ENCODE measurements around the gene REEP2. TPM values are rescaled to one million over a fixed set of nuclear protein-coding genes. Genes with fewer than 3 reads are reported as not detected.
A peak's percentile ranks its signal among the peaks of the same experiment; 100 is the strongest.

The REEP2 gene
- total RNA-seq, 2 experiments from 2014 or later = 3.9 to 5.1 TPM

DNA sequence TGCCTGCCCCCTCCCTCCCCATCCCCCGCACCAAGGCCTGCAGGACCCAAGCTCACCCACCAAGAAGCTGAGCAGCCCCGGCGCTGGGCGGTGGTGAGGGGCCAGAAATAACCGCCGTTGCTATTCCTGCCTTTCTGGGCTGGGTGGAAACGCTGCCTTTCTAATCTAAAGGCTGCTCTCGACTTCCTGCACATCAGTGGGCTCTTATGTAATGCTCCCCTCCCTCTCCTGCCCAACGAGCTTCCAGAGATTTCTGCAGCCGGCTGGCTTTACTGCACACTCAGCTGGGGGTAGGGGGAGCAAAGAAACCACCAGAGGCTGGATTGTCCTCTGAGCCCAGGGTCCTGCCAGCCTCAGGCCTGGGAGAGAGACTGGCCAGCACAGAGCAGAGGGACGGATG, 19.5 kb downstream of the REEP2 start:
- BruUV-seq (replicated peaks) = no TSS peak
- ChIA-PET POLR2A (no interaction called here), CTCF (ENCODE audit: unreplicated experiment) (no interaction called here)
- TF ChIP-seq, protein P1, sequence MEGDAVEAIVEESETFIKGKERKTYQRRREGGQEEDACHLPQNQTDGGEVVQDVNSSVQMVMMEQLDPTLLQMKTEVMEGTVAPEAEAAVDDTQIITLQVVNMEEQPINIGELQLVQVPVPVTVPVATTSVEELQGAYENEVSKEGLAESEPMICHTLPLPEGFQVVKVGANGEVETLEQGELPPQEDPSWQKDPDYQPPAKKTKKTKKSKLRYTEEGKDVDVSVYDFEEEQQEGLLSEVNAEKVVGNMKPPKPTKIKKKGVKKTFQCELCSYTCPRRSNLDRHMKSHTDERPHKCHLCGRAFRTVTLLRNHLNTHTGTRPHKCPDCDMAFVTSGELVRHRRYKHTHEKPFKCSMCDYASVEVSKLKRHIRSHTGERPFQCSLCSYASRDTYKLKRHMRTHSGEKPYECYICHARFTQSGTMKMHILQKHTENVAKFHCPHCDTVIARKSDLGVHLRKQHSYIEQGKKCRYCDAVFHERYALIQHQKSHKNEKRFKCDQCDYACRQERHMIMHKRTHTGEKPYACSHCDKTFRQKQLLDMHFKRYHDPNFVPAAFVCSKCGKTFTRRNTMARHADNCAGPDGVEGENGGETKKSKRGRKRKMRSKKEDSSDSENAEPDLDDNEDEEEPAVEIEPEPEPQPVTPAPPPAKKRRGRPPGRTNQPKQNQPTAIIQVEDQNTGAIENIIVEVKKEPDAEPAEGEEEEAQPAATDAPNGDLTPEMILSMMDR (conservative IDR thresholded peaks at IDR 0.05; ENCODE audit: low read length) = no peak
- no peak for TF ChIP-seq EZH2phosphoT487 (IDR thresholded peaks at IDR 0.05; ENCODE audit: borderline replicate concordance, low read depth, low read length)
- no peak overlapping the region for H3K4me3 ChIP-seq (ENCODE audit: low read depth, low read length, poor library complexity, severe bottlenecking)
- no peak for DNase-seq (ENCODE audit: low spot score)
- H3K79me2 ChIP-seq (ENCODE audit: insufficient read depth, low read depth, low read length) = no peaks in the 10 kb centered on the region
- H3K4me1 ChIP-seq (ENCODE audit: insufficient read depth, low read length, poor library complexity, severe bottlenecking) = peaks cover 30% of the 10 kb centered on the region
- no peaks in the 10 kb centered on the region for H4K20me1 ChIP-seq (ENCODE audit: insufficient read depth, low read length)
- H3K4me2 ChIP-seq (ENCODE audit: low read length) = no peak overlapping the region
- H3K9me3 ChIP-seq (ENCODE audit: low read length) = no peaks in the 10 kb centered on the region
- H3K36me3 ChIP-seq (ENCODE audit: insufficient read depth, low read length) = no peaks in the 10 kb centered on the region
- H2AFZ ChIP-seq (ENCODE audit: low read length) = no peak overlapping the region; the same call in 1 of the 2 replicates
- intact Hi-C loops (cut with micrococcal nuclease; ENCODE audit: unreplicated experiment) = no loop called here
- H3K9me2 ChIP-seq (ENCODE audit: insufficient read depth, low read length) = no peaks in the 10 kb centered on the region
- no peak overlapping the region for H3K27ac ChIP-seq (ENCODE audit: low read depth, low read length, poor library complexity, severe bottlenecking)

DNA sequence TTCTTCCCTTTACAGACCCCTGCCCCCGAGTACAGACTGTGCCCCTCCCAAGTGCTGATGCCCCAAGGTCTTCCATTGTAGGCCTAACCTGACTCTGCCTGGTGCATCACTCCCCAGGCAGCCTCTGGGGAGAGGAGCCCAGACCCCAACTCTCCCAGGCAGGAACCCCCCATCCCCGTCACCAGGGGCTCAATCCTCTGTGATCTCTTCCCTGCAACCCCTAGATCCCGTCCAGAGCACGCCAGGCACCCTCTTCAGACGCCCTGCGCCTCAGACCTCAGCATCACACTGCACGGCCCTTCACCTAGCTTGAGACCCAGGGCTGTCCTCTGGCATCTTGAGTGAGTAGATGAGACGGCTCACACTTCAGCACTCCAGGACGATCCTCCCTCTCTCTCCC, 20.0 kb downstream of the REEP2 start:
- peak overlapping the region; percentile 33 for H3K4me2 ChIP-seq (ENCODE audit: low read length)
- intact Hi-C loops (cut with micrococcal nuclease; ENCODE audit: unreplicated experiment) = no loop called here
- TF ChIP-seq, protein P1 (conservative IDR thresholded peaks at IDR 0.05; ENCODE audit: low read length) = no peak
- TF ChIP-seq EZH2phosphoT487 (IDR thresholded peaks at IDR 0.05; ENCODE audit: borderline replicate concordance, low read depth, low read length) = no peak
- no peaks in the 10 kb centered on the region for H3K36me3 ChIP-seq (ENCODE audit: insufficient read depth, low read length)
- BruUV-seq (replicated peaks) = no TSS peak
- H3K9me2 ChIP-seq (ENCODE audit: insufficient read depth, low read length) = no peaks in the 10 kb centered on the region
- H3K79me2 ChIP-seq (ENCODE audit: insufficient read depth, low read depth, low read length) = no peaks in the 10 kb centered on the region
- H4K20me1 ChIP-seq (ENCODE audit: insufficient read depth, low read length) = no peaks in the 10 kb centered on the region
- ChIA-PET POLR2A (no interaction called here), CTCF (ENCODE audit: unreplicated experiment) (interaction anchor here (0.7 kb wide), 1 partner anchor 46 kb away, joined by 3 read pairs; no protein-coding TSS in a partner anchor)
- peaks cover 35% of the 10 kb centered on the region for H3K4me1 ChIP-seq (ENCODE audit: insufficient read depth, low read length, poor library complexity, severe bottlenecking)
- no peak overlapping the region for H3K4me3 ChIP-seq (ENCODE audit: low read depth, low read length, poor library complexity, severe bottlenecking)
- no peak for DNase-seq (ENCODE audit: low spot score)
- H2AFZ ChIP-seq (ENCODE audit: low read length) = peak overlapping the region; percentile 91
- H3K27ac ChIP-seq (ENCODE audit: low read depth, low read length, poor library complexity, severe bottlenecking) = no peak overlapping the region
- H3K9me3 ChIP-seq (ENCODE audit: low read length) = no peaks in the 10 kb centered on the region

DNA sequence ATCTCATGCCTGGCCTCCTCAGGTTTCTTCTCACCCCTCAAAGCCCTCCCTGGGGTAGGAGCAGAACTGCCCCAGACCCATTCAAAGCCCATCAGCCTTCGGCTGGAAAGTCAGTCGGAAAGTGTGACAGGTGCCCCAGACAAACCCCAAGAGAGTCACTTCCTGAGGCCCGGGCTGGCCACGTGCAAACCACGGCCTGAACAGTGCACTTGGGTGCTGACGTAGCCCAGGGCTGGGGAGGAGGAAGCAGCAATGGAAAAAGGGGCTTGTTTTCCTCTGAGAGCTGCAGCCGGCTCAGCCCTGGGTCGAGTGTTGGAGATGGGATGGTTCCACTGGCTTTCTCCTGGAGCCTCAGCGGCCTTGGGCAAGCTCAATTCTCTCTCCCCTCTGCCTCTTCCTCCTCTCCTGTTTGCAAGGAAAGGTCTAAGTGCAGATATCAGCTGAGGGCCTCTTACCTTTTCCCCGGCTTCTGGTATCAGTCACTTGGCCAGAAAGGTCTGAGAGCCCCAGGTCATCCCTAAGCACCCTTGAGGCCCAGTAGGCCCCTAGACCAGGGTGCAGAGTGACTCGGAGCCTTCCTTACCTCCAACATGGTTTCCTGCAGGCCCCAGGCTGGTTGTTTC, 20.6 kb downstream of the REEP2 start:
- TF ChIP-seq EZH2phosphoT487 (IDR thresholded peaks at IDR 0.05; ENCODE audit: borderline replicate concordance, low read depth, low read length) = no peak
- TF ChIP-seq, protein P1 (conservative IDR thresholded peaks at IDR 0.05; ENCODE audit: low read length) = no peak
- H3K9me3 ChIP-seq (ENCODE audit: low read length) = no peaks in the 10 kb centered on the region
- BruUV-seq (replicated peaks) = no TSS peak
- no peak overlapping the region for H3K4me3 ChIP-seq (ENCODE audit: low read depth, low read length, poor library complexity, severe bottlenecking)
- intact Hi-C loops (cut with micrococcal nuclease; ENCODE audit: unreplicated experiment) = no loop called here
- H3K27ac ChIP-seq (ENCODE audit: low read depth, low read length, poor library complexity, severe bottlenecking) = no peak overlapping the region
- no peaks in the 10 kb centered on the region for H3K36me3 ChIP-seq (ENCODE audit: insufficient read depth, low read length)
- peak overlapping the region; percentile 91 for H2AFZ ChIP-seq (ENCODE audit: low read length)
- CTCF ChIA-PET (ENCODE audit: unreplicated experiment) = interaction anchor here (0.7 to 0.8 kb wide), 2 partner anchors 10 to 45 kb away, joined by 3 read pairs; no protein-coding TSS in a partner anchor
- peak; percentile 76 for DNase-seq (ENCODE audit: low spot score)
- peak overlapping the region; percentile 33 for H3K4me2 ChIP-seq (ENCODE audit: low read length)
- H4K20me1 ChIP-seq (ENCODE audit: insufficient read depth, low read length) = no peaks in the 10 kb centered on the region
- H3K9me2 ChIP-seq (ENCODE audit: insufficient read depth, low read length) = no peaks in the 10 kb centered on the region
- POLR2A ChIA-PET = interaction anchor here (1.0 kb wide), 1 partner anchor 107 kb away, joined by 5 read pairs; no protein-coding TSS in a partner anchor
- H3K79me2 ChIP-seq (ENCODE audit: insufficient read depth, low read depth, low read length) = no peaks in the 10 kb centered on the region
- H3K4me1 ChIP-seq (ENCODE audit: insufficient read depth, low read length, poor library complexity, severe bottlenecking) = peaks cover 35% of the 10 kb centered on the region

Data from OCI-LY7 (cell line).